Bronchial epithelial cell (primary cell): ENCODE results near the gene MARCOL. TPM values are rescaled to one million over a fixed set of nuclear protein-coding genes. Genes with fewer than 3 reads are reported as not detected.

ENCODE experiments used
- DNase-seq: peaks from one replicate; pipeline ENCODE4 v3.0.0-alpha.2; 2010; ENCODE audit warnings: low read depth
- FAIRE-seq: peaks from 2 replicates; lab custom pipeline; 2011; peaks lifted over from hg19 to GRCh38; lab: Jason Lieb, UNC
- H3K27me3 ChIP-seq: 2 replicates; pipeline ENCODE4 v1.5.1; 2011; ENCODE audit warnings: low read length; ENCODE audit not compliant: control insufficient read depth, insufficient read depth
- H3K36me3 ChIP-seq: 2 replicates; pipeline ENCODE4 v1.5.1; 2011; ENCODE audit warnings: low read length; ENCODE audit not compliant: control insufficient read depth, insufficient read depth
- H3K4me3 ChIP-seq: 2 replicates; pipeline ENCODE4 v1.5.1; 2011; ENCODE audit warnings: mild to moderate bottlenecking, low read depth, low read length, control low read depth
- total RNA-seq: library from RNA; depleted of rRNA; stranded (reverse); fragments of >200 nt; gene quantifications from 2 replicates; pipeline ENCODE4 v1.2.1, GENCODE V29; 2014
- TF ChIP-seq, protein P1 (sequence below): IDR thresholded peaks from 2 replicates; pipeline ENCODE4 v1.5.1; 2011; ENCODE audit warnings: mild to moderate bottlenecking, moderate library complexity, low read length, control low read depth, inconsistent platforms; ENCODE audit not compliant: insufficient read depth, severe bottlenecking

The MARCOL gene
- total RNA-seq, 1 donor from 2014 or later: not detected

DNA sequence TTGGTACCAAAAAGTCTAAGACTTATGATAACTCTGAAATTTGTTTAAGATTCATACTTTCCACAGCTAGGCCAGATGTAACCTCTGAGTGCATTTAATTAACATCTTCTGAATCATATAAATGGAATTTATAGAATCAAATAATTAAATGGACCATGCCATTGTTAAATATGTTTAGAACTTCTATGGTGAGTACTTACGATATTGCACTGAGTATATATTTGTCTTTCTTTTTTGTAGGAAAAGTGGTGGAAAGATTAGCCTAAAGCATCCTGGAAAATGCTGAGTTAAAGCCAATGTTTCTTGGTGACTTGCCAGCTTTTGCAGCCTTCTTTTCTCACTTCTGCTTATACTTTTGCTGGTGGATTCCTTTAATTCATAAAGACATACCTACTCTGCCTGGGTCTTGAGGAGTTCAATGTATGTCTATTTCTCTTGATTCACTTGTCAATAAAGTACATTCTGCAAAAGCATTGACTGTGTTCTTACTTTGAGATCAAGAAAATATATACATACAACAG is 23.6 kb upstream of the MARCOL start:
- no peak overlapping the region for H3K4me3 ChIP-seq
- no peaks in the 10 kb centered on the region for H3K27me3 ChIP-seq
- no peak for DNase-seq
- FAIRE-seq: no peak
- TF ChIP-seq, protein P1, sequence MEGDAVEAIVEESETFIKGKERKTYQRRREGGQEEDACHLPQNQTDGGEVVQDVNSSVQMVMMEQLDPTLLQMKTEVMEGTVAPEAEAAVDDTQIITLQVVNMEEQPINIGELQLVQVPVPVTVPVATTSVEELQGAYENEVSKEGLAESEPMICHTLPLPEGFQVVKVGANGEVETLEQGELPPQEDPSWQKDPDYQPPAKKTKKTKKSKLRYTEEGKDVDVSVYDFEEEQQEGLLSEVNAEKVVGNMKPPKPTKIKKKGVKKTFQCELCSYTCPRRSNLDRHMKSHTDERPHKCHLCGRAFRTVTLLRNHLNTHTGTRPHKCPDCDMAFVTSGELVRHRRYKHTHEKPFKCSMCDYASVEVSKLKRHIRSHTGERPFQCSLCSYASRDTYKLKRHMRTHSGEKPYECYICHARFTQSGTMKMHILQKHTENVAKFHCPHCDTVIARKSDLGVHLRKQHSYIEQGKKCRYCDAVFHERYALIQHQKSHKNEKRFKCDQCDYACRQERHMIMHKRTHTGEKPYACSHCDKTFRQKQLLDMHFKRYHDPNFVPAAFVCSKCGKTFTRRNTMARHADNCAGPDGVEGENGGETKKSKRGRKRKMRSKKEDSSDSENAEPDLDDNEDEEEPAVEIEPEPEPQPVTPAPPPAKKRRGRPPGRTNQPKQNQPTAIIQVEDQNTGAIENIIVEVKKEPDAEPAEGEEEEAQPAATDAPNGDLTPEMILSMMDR: no peak
- no peaks in the 10 kb centered on the region for H3K36me3 ChIP-seq

DNA sequence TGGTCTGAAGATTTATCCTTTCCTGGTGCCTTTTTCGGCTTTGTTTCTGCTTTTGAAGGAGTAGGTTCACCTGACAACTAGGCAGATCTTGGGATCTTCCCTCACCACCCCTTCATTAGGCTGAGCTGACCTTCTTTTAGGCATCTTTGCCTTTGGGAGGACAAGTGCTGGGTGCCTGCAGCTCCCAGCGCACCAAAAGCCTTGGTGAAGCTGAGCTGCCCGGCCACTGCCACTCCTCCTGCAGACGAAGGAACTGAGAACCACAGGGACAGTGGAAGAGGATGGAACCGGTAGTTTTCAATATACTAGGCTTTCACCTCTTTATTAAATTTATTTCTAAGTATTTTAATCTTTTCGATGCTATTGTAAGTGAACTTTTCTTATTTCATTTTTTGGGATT is 16.8 kb upstream of the MARCOL start:
- TF ChIP-seq, protein P1: no peak
- Histone ChIP-seq H3K4me3 (no peak overlapping the region), H3K36me3 (no peaks in the 10 kb centered on the region), H3K27me3 (no peaks in the 10 kb centered on the region)
- DNase-seq: no peak
- no peak for FAIRE-seq

DNA sequence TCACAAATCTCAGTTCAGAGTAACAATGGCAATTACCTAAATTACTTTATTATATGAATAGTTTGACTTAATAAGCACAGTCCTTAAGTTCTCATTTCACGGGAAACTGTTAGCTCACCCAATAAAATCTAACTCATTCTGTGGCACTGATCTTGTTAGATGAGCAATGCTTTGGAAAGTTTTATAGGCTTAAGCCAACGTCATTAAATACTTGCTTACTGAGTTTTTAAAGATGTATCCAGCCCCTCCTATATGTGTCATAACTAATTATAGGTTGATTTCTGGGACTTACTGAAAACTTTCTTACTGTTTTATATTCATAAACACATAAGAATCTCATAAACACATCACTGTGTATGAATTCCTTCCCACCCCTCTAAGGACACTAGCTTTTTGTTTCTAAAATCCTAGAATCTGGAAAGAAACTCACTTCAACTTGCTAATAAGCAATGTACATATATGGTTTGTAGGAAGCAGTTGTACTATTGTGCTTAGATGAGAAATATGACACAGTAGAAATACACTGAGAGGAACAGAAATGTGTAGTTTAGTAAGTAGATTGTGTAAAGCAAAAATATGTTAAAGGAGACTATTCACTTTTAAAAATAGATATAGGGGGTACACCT is 14.1 kb upstream of the MARCOL start:
- TF ChIP-seq, protein P1: no peak
- Histone ChIP-seq H3K27me3 (no peaks in the 10 kb centered on the region), H3K4me3 (no peak overlapping the region), H3K36me3 (no peaks in the 10 kb centered on the region)
- DNase-seq (peak; percentile 33), FAIRE-seq (no peak)

DNA sequence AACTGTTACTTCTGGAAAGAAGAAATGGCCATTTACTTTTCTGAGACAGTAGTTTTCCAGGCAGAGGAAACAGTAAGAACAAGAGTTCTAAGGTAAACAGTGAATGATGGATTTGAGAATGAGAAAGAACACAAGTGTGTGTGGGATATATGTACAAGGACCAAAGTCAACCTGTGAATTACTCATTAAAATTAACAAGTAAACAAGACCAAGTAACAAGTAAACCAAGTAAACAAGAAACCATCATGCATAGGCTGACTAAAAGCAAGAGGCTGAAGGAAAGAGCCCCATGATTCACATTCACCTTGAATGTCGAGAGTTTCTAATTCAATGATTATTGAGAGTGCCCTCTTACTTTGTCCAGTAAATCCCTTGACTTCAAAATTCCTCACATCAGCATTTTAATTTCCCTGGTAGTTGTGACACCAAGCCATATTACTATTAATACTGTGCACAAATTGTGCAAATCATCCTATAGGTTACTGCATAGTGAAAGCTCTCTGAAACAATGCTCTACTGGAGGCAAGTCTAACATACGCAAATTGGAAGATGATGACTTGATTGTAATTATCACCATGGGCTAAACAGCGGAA is 9.8 kb upstream of the MARCOL start:
- FAIRE-seq: no peak
- TF ChIP-seq, protein P1: no peak
- H3K4me3 ChIP-seq: no peak overlapping the region

DNA sequence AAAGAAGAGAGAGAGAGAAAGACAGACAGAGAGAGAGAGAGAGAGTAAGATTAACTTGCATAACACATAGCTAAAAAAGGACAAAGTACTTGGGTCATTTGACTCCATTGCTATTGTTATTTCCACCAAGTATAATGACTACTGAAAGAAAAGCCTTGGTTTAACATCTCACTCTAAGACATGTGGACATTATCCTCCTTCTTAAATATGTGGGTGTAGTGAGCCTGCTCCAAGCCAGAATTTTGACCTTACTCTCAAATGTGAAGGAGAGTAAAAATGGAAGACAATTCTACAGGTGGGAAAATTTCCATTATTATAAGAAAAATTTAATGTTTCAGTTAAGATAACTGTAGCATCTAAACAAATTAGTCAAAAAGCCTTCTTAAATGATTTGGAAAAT is 8.5 kb upstream of the MARCOL start:
- Histone ChIP-seq H3K4me3 (no peak overlapping the region), H3K27me3 (no peaks in the 10 kb centered on the region)
- TF ChIP-seq, protein P1: no peak

More for the DNA sequence above, 9.8 kb upstream of the MARCOL start:
- no peak for DNase-seq
- no peaks in the 10 kb centered on the region for H3K36me3 ChIP-seq
- H3K27me3 ChIP-seq: no peaks in the 10 kb centered on the region

DNA sequence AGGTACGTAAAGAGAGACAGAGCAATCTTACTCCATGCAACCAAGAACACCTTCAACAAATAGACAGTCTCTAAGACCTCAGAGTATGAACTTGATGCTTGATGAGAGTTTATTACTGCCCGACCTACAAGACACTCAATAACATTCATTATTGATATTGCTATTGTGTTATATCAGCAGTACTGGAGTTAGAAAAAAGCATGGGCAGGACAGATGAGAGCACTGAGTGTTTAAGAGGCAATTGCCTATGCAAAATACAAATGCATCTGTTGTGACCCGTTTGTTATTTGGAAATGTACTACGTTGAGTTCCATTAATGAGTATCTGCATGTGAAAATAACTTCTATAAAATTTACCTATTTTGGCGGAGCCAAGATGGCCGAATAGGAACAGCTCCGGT is 8.1 kb upstream of the MARCOL start:
- FAIRE-seq (no peak), DNase-seq (no peak)
- Histone ChIP-seq H3K36me3 (no peaks in the 10 kb centered on the region), H3K27me3 (no peaks in the 10 kb centered on the region), H3K4me3 (no peak overlapping the region)
- TF ChIP-seq, protein P1: no peak

More for the DNA sequence above, 8.5 kb upstream of the MARCOL start:
- FAIRE-seq: no peak
- DNase-seq: no peak
- H3K36me3 ChIP-seq: no peaks in the 10 kb centered on the region
